GM19043 (cell line): ENCODE results near the gene TET2.

ENCODE experiments used
- ATAC-seq: cut with Tn5 transposase; IDR thresholded peaks from one replicate; pipeline ENCODE4 v1.9.1; 2021; ENCODE audit warnings: low read depth; ENCODE audit not compliant: unreplicated experiment

Gene TET2

GRCh38 chr4:105179539-105180401 is 33.1 kb downstream of the TET2 start:
- ATAC-seq: no peak

- ATAC-seq: no peak
Measured at GRCh38 chr4:105181259-105181658, 34.6 kb downstream of the TET2 start.

- no peak for ATAC-seq
Measured at GRCh38 chr4:105182211-105182610, 35.5 kb downstream of the TET2 start.

DNA sequence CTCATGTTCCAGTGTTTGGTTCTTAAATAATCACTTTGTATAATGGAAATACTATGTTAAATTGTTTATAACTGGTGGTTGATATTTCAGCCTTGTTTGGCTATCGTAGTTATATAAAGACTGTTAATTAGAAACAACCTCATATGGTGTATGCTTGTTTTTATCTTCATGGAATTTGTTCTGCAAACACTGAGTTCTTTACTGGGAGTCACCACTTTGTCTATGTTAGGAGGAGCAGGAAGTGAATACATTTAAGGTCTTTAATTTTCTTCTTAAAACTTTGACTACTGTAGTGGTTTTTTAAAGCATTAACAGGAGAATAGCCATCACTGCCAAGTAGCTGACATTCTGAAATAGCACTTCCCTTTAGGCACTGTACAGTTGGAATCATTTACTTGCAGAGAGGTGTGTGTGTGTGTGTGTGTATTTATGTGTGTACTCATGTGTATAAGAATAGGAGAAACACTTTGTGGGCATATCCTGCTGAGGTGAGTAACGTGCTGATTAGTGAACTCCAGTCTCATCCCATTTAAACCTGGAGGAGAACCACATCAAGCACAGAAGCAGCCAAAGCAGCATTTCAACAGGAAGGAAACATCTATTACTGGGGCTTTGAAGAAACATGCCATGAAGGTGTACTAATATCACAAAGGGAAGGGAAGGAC is 37.8 kb downstream of the TET2 start:
- no peak for ATAC-seq

- ATAC-seq: no peak
Measured at GRCh38 chr4:105186701-105187161, 40.1 kb downstream of the TET2 start.

DNA sequence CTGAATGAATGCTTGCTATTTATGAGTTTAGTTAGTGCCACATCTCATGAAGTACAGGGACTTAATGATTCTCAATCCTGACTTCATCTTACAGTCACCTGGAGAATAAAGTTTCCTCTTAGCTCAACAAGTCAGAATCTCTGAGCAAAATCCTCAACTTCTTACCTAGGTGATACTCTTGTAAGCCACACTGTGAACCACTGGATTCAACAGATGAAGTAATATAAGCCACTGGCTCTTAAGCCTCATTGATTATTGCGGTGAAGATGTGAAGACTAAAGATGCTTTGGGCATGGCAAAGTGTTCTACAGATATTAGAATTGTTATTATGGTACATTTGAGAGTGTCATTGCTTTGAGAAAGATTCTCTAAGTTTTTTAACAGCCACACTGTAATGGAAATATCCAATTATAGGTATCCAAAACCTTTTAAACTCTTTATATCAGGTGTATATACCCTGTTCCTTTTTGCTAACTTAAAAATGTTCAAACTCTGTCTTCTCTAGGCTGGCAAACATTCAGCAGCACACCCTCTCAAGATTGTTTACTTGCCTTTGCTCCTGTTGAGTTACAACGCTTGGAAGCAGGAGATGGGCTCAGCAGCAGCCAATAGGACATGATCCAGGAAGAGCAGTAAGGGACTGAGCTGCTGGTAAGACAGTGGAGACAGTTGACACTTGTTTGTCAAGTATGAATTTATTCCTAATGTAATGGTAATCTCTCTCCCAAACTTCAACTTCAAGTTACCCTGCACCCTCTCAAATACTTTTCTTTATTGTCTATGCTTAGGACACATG is 43.4 kb downstream of the TET2 start:
- no peak for ATAC-seq

DNA sequence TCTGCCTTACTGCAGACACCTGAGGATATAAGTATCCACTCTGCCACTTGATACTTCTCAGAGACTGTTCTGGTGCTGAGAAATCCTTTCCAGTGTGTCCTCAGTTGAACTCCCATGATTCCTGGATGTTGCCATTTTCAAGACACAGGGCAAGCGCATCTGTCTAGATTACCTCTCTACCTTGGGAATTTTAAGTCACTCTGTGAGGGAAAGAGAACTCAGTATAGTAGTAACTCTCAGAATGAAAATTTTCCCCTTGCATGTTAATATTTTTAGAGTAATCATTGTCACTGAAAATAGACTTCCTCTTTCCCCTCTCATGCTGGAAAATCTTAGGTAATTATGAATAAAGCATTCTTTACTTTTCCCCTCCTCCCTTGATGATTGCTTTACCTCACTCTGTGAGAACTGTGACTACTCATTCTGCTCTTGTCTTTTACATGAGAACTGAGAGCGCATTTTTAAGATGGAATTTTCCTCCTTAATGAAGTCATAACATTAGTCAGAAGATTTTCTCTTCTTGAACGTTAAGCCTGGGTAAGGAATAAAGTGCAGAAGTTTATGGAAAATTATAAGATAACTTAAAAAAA is 45.0 kb downstream of the TET2 start:
- ATAC-seq: peak; percentile 43

DNA sequence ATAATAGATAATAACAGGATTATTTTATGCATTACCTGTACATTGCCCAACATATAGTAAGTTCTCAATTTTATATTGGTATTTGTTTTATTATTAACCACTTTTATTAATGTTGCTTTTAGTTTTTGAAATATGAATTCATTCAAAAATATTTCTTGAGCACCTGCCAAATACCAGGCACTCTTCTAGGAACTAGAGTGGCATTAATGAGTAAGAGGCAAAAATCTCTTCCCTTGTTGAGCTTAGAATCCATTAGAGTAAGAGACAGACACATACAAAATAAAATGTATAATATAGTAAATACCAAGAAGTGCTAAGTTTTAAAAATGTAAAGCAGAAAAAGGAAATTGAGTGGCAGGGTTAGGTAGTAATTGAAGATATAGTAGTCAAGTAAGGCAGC is 45.8 kb downstream of the TET2 start:
- ATAC-seq: no peak

- no peak for ATAC-seq
Measured at GRCh38 chr4:105192910-105193309, 46.2 kb downstream of the TET2 start.

DNA sequence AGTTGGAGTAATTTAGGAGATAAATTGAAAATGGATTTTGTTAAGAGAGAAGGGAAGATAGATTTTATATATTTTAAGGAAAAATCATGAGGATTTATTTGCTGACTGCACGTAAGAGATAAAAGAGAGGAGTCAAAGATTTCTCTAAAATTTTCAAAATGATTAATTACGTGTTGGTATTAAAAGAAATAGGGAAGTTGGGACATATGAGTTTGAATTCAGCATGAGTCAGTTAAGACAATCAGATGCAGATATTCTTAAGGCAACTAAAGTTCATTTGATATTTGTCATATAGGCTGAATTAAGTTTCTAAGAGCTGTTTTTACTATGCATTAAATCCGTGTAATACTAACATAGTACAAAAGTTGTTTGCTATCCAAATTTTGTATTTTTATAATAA is 46.9 kb downstream of the TET2 start:
- no peak for ATAC-seq

DNA sequence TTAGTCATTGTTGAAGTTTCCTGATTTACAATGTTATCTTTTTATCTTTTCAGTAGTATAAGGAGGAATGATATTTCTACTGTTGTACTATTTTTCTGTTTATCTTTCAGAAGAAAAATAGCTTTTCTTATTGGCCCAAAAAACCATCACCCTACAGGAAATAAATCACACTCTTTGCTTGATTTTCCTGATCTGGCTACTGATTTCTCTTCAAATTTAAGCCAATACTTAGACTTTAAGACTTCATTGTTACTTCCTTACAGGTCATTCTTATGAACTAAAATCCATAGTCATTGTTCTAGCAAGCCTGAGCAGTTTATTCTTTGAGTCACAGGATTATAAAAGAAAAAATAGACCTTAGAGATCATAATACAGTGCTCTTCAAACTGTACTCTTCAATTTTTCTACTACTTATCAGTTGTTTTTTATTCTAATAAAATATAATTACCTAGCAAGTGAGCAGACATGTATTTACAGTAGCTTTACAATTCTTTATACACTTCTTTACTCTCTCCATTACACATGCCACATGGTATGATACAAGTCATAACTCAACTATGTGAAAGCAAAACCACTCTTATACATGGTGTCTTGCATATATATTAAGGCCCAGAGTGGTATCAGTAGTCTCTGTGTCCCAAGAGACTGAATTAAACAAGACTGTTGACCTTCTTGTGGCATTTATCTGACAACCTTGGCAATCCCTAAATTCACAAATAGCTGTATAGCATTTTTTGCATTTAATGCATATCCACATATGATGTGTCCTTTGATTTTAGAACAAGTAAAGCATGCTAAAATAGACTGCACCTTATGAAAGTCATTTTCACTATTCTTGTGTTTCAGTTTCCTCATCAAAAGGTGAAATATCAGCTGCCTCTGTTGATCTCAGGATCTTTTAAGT is 47.9 kb downstream of the TET2 start:
- peak; percentile 81 for ATAC-seq

- no peak for ATAC-seq
Measured at GRCh38 chr4:105196523-105197145, 50.0 kb downstream of the TET2 start.

DNA sequence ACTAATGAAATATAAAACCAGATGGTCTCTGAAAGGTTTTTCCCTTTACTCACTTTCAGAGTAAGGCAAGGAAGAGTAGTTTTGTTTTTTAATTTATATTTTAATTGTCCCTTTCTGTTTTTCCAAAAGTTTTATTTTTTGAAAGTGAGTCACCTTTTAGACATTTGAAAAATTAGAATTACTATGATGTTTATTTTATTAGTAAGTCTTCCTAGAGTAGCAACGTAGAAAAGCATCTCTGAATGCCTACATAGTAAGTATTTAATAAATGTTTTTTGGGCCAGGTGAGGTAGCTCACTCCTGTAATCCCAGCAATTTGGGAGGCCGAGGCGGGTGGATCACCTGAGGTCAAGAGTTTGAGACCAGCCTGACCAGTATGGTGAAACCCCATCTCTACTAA is 51.1 kb downstream of the TET2 start:
- ATAC-seq: no peak

GRCh38 chr4:105198541-105198940 is 51.9 kb downstream of the TET2 start:
- ATAC-seq: no peak

- ATAC-seq: no peak
Measured at GRCh38 chr4:105206214-105206613, 59.5 kb downstream of the TET2 start.

DNA sequence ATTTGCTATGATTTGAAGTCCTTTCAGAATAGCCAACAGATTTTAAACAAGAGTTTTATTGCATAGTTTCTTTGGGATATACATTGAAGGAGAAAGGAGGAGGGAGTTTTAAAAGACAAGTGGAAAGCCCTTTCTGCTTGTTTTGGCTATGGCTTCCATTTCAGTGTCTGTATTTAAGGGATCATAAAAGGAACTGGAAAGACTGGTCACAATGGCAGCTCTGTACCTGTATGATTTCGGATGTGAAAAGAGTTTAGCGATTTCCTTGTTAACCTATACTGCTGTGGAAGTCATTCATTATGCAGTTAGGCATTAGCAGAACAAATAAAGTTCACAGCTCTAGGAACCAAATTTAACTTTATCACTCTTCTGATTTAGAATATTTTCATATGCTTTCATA is 60.7 kb downstream of the TET2 start:
- ATAC-seq: no peak

- no peak for ATAC-seq
Measured at GRCh38 chr4:105208561-105208960, 61.9 kb downstream of the TET2 start.

- ATAC-seq: peak; percentile 64
Measured at GRCh38 chr4:105210916-105211315, 64.2 kb downstream of the TET2 start.

- peak; percentile 44 for ATAC-seq
Measured at GRCh38 chr4:105215609-105216313, 69.1 kb downstream of the TET2 start.
